ENCODE results near the gene PDE4D. TPM values are rescaled to one million over a fixed set of nuclear protein-coding genes. Genes with fewer than 3 reads are reported as not detected.

Gene PDE4D
- total RNA-seq, 1 experiment from 2014 or later = 2.1 TPM

DNA sequence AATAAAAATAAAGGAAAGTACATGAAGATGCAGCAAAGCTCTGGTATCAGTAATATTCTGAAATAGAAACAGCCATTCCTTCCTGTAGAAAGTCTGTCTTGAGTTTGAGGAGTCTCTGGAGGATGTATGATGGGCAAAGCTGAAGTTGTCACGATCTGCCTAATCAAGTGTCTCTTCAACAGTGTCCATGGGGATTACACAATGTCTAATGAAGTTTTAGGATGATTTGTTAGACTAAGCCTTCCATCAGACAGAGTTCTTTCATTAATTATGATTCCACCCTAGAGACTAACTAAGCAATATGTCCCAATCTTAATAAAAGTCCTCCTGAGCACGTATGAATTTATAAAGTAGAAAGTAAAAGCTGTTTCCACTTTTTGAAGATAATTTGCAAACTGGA lies 26.9 kb downstream of the PDE4D start:
- Histone ChIP-seq H3K18ac (ENCODE audit: insufficient read length, low read depth, low read length) (no peak overlapping the region), H3K9me3 (ENCODE audit: control insufficient read depth, low read depth, low read length) (no peaks in the 10 kb centered on the region), H3K27me3 (ENCODE audit: insufficient read depth, low read length) (no peaks in the 10 kb centered on the region), H2BK12ac (ENCODE audit: insufficient read length, low read depth, low read length) (no peak overlapping the region), H4K91ac (ENCODE audit: insufficient read length, low read depth, low read length) (no peak overlapping the region), H3K4me1 (ENCODE audit: insufficient read depth, low read length) (peaks cover 7% of the 10 kb centered on the region), H3K4ac (ENCODE audit: low read depth, low read length) (no peak overlapping the region), H3K27ac (ENCODE audit: insufficient read length, low read depth, low read length) (no peak overlapping the region), H2BK5ac (ENCODE audit: insufficient read length, low read length) (no peak overlapping the region), H3K56ac (ENCODE audit: insufficient read length, low read depth, low read length) (no peak overlapping the region), H2BK120ac (ENCODE audit: low read depth, low read length, poor library complexity, severe bottlenecking) (no peak overlapping the region), H3K23ac (ENCODE audit: insufficient read length, low read depth, low read length) (no peak overlapping the region), H3K23me2 (ENCODE audit: insufficient read length, low read depth, low read length, poor library complexity, severe bottlenecking) (no peaks in the 10 kb centered on the region), H3K79me1 (ENCODE audit: insufficient read depth, low read depth, low read length, poor library complexity, severe bottlenecking) (no peaks in the 10 kb centered on the region), H2BK15ac (ENCODE audit: low read depth, low read length) (no peak overlapping the region), H3K79me2 (ENCODE audit: insufficient read depth, low read length) (no peaks in the 10 kb centered on the region), H2AFZ (ENCODE audit: low read length) (no peak overlapping the region), H4K8ac (replicated peaks; ENCODE audit: insufficient read length, low read depth, low read length) (no peak overlapping the region), H4K5ac (ENCODE audit: insufficient read length, low read depth, low read length) (no peak overlapping the region), H3K9ac (ENCODE audit: extremely low read depth, insufficient read length, low read length) (no peak overlapping the region), H3K4me2 (ENCODE audit: insufficient read depth, insufficient read length, low read length) (no peak overlapping the region), H2BK20ac (ENCODE audit: low read depth, low read length, poor library complexity, severe bottlenecking) (no peak overlapping the region), H3K14ac (ENCODE audit: insufficient read depth, low read length) (no peak overlapping the region), H2AK5ac (ENCODE audit: insufficient read length, low read length) (no peak overlapping the region), H3T11ph (ENCODE audit: low read length) (no peak overlapping the region), H4K20me1 (ENCODE audit: control insufficient read depth, insufficient read depth, insufficient read length) (no peaks in the 10 kb centered on the region)
- TF ChIP-seq, protein P1, sequence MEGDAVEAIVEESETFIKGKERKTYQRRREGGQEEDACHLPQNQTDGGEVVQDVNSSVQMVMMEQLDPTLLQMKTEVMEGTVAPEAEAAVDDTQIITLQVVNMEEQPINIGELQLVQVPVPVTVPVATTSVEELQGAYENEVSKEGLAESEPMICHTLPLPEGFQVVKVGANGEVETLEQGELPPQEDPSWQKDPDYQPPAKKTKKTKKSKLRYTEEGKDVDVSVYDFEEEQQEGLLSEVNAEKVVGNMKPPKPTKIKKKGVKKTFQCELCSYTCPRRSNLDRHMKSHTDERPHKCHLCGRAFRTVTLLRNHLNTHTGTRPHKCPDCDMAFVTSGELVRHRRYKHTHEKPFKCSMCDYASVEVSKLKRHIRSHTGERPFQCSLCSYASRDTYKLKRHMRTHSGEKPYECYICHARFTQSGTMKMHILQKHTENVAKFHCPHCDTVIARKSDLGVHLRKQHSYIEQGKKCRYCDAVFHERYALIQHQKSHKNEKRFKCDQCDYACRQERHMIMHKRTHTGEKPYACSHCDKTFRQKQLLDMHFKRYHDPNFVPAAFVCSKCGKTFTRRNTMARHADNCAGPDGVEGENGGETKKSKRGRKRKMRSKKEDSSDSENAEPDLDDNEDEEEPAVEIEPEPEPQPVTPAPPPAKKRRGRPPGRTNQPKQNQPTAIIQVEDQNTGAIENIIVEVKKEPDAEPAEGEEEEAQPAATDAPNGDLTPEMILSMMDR (conservative IDR thresholded peaks at IDR 0.05) = no peak
- no CpG with 5 or more reads among the region's 2 CpGs for WGBS (ENCODE audit: extremely low coverage, insufficient read length, low lambda C conversion rate)
- no peaks in the 10 kb centered on the region for H3K27me3 Mint-ChIP-seq (ENCODE audit: low read depth)
- H3K4me1 Mint-ChIP-seq = peaks cover 13 to 15% of the 10 kb centered on the region in 2 experiments
- no peaks in the 10 kb centered on the region for H3K9me3 Mint-ChIP-seq
- no peak overlapping the region for H3K4me3 Mint-ChIP-seq
- no peaks in the 10 kb centered on the region for H3K36me3 Mint-ChIP-seq (ENCODE audit: insufficient read depth in 1 of 3, low read depth in 3 of 3)
- DNase-seq = no peak
- H3K27ac Mint-ChIP-seq = no peak overlapping the region
